ENCODE measurements around the gene FLYWCH2. TPM values are rescaled to one million over a fixed set of nuclear protein-coding genes. Genes with fewer than 3 reads are reported as not detected.

Gene FLYWCH2
- total and polyA plus RNA-seq, 2 of the 13 experiments (the other 11 are each of a cell fraction or from before 2014, with no cell fraction given): 16.9 to 19.8 TPM

DNA sequence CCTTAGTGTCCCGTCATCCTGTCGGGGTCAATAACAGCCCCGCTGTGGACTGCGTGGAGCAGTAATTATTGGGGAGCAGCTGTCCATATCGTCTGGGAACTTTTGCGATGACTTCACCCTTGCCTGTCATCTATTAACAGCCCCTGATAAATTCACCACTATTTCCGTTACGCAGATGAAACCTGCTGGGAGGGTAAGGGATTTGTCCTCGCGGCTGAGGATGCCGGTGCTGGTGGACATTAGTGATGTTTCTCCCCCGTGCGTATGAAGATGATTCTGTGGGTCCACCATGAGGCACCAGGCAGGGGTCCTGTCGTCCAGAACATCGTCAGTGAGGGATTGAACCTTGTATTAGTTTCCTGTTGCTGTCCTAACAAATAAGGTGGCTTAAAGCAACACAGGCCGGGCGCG, 1.0 kb downstream of the FLYWCH2 start (continued):
- TF ChIP-seq ZNF800 (CRISPR knock-in tag; IDR thresholded peaks at IDR 0.05): no peak
- no peak for TF ChIP-seq HMGA1 (CRISPR knock-in tag; conservative IDR thresholded peaks at IDR 0.05)

DNA sequence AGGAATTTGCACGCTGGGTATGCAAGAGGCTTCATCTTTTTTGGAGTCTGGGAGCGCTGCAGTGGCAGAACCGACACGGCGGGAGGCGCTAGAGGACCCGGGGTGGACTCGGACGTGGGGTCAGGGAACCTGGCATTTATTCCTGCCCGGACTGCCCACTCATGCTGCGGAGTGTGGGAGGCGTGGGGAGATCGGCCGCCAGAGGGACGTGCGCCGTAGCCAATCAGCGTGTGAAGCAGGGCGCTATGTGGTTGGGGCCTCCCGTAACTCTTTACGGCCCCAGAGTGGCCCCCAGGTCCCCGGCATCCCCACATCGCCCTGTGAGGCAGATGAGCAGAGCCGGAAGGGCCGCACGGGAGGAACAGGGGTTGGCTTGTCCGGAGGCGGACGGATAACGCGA, 11.2 kb downstream of the FLYWCH2 start:
- TF ChIP-seq SMAD9 (CRISPR knock-in tag; IDR thresholded peaks at IDR 0.05): no peak
- H4K20me1 ChIP-seq (ENCODE audit: insufficient read depth, low read length): no peaks in the 10 kb centered on the region
- H3K4me3 ChIP-seq (replicated peaks in 1 of 3; ENCODE audit: insufficient read depth in 1 of 3, low read depth in 2 of 3, low read length in 3 of 3): no peak overlapping the region
- BruUV-seq (replicated peaks): no TSS peak
- peaks cover 41% of the 10 kb centered on the region for H3K4me1 ChIP-seq (ENCODE audit: insufficient read depth, low read length)
- H3K9ac ChIP-seq (ENCODE audit: insufficient read depth, low read depth, low read length): no peak overlapping the region
- 92% methylated on average over 27 of the region's 31 CpGs for WGBS (ENCODE audit: low lambda C conversion rate)
- H3K36me3 ChIP-seq (replicated peaks in 1 of 2; ENCODE audit: control insufficient read depth in 1 of 2, insufficient read depth in 2 of 2, low read length in 2 of 2): peaks cover 2 to 4% of the 10 kb centered on the region in 2 experiments; a peak in 2 of 5 replicates
- ATAC-seq: no peak
- ChIA-PET POLR2A (interaction anchor here (1.8 to 3.2 kb wide), 2 partner anchors 11 kb away, joined by 10 to 15 read pairs; partner anchors contain the start of gene FLYWCH2), CTCF (ENCODE audit: low intra/inter-chr PET ratio, low total read pairs) (no interaction called here)
- DNase-seq (ENCODE audit: low spot score): no peak
- intact Hi-C loops (cut with micrococcal nuclease; ENCODE audit: unreplicated experiment) (no loop called here), in situ Hi-C loops (cut with HindIII; ENCODE audit: extremely low pct_ligation_motif_present, low pct_unique_long_range_greater_than_20kb) (no loop called here)
- no peaks in the 10 kb centered on the region for H3K9me3 ChIP-seq (ENCODE audit: low read length)
- H3K79me2 ChIP-seq (ENCODE audit: insufficient read depth, low read length): no peaks in the 10 kb centered on the region
- H3K27ac ChIP-seq (ENCODE audit: extremely low read length, insufficient read depth, low read length): no peak overlapping the region
- FAIRE-seq: no peak
- H2AFZ ChIP-seq (ENCODE audit: low read length): no peak overlapping the region
- H3K4me2 ChIP-seq (ENCODE audit: low read depth, low read length): no peak overlapping the region
- H3K27me3 ChIP-seq (ENCODE audit: control insufficient read depth in 1 of 2, insufficient read depth in 2 of 2, low read length in 2 of 2): no peaks in the 10 kb centered on the region

GRCh38 chr16:2895813-2896212, 12.8 kb downstream of the FLYWCH2 start:
- intact Hi-C loops (cut with micrococcal nuclease; ENCODE audit: unreplicated experiment): no loop called here
- Histone ChIP-seq H3K4me2 (ENCODE audit: low read depth, low read length) (no peak overlapping the region), H3K27ac (ENCODE audit: extremely low read length, insufficient read depth, low read length) (no peak overlapping the region), H3K9ac (ENCODE audit: insufficient read depth, low read depth, low read length) (no peak overlapping the region), H4K20me1 (ENCODE audit: insufficient read depth, low read length) (no peaks in the 10 kb centered on the region; the same call in 1 of the 2 replicates), H3K36me3 (replicated peaks in 1 of 2; ENCODE audit: control insufficient read depth in 1 of 2, insufficient read depth in 2 of 2, low read length in 2 of 2) (peaks cover 2 to 4% of the 10 kb centered on the region in 2 experiments; a peak in 2 of 5 replicates), H3K27me3 (ENCODE audit: control insufficient read depth in 1 of 2, insufficient read depth in 2 of 2, low read length in 2 of 2) (no peaks in the 10 kb centered on the region), H3K4me3 (replicated peaks in 1 of 3; ENCODE audit: insufficient read depth in 1 of 3, low read depth in 2 of 3, low read length in 3 of 3) (no peak overlapping the region), H3K9me3 (ENCODE audit: low read length) (no peaks in the 10 kb centered on the region), H3K4me1 (ENCODE audit: insufficient read depth, low read length) (peaks cover 48% of the 10 kb centered on the region), H3K79me2 (ENCODE audit: insufficient read depth, low read length) (no peaks in the 10 kb centered on the region), H2AFZ (ENCODE audit: low read length) (no peak overlapping the region)
- in situ Hi-C loops (cut with HindIII; ENCODE audit: extremely low pct_ligation_motif_present, low pct_unique_long_range_greater_than_20kb): no loop called here
- FAIRE-seq (no peak), DNase-seq (ENCODE audit: low spot score) (peak; percentile 16), ATAC-seq (peak; percentile 10; the same call in 1 of the 3 replicates)
- no CpG with 5 or more reads among the region's 4 CpGs for WGBS (ENCODE audit: low lambda C conversion rate)
- ChIA-PET POLR2A (interaction anchor here (1.8 to 3.2 kb wide), 2 partner anchors 10 to 13 kb away, joined by 10 to 15 read pairs; partner anchors contain the start of gene FLYWCH2), CTCF (ENCODE audit: low intra/inter-chr PET ratio, low total read pairs) (no interaction called here)
- no peak for TF ChIP-seq ZBTB49 (CRISPR knock-in tag; IDR thresholded peaks at IDR 0.05; ENCODE audit: borderline replicate concordance)
- TF ChIP-seq SIN3A (IDR thresholded peaks at IDR 0.05; ENCODE audit: borderline replicate concordance, low read depth, low read length): no peak
- TF ChIP-seq, protein P1, sequence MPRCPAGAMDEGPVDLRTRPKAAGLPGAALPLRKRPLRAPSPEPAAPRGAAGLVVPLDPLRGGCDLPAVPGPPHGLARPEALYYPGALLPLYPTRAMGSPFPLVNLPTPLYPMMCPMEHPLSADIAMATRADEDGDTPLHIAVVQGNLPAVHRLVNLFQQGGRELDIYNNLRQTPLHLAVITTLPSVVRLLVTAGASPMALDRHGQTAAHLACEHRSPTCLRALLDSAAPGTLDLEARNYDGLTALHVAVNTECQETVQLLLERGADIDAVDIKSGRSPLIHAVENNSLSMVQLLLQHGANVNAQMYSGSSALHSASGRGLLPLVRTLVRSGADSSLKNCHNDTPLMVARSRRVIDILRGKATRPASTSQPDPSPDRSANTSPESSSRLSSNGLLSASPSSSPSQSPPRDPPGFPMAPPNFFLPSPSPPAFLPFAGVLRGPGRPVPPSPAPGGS (CRISPR knock-in tag; IDR thresholded peaks at IDR 0.05): no peak
- no peak for TF ChIP-seq ATM (IDR thresholded peaks at IDR 0.05; ENCODE audit: borderline replicate concordance)
- no peak for TF ChIP-seq CHD4 (IDR thresholded peaks at IDR 0.05; ENCODE audit: borderline replicate concordance, low read length)
- peak; percentile 66 for TF ChIP-seq FOSL2 (CRISPR knock-in tag; IDR thresholded peaks at IDR 0.05)
- TF ChIP-seq FOXJ3 (CRISPR knock-in tag; IDR thresholded peaks at IDR 0.05; ENCODE audit: borderline replicate concordance): no peak
- no TSS peak for BruUV-seq (replicated peaks)

Measured in HepG2 (cell line).